Liver (tissue), 9 donors: ENCODE results near the gene FAM120B. TPM values are rescaled to one million over a fixed set of nuclear protein-coding genes. Genes with fewer than 3 reads are reported as not detected.

Experiments
- DNase-seq: peaks from one replicate; pipeline ENCODE4 v3.0.0-alpha.2; 2017; ENCODE audit warnings: low spot score
- H3K27ac ChIP-seq, 2 donors: one replicate each; pipeline ENCODE4 v1.7.0; 2013; ENCODE audit warnings: inconsistent platforms in 2 of 2, low read length in 2 of 2, control low read depth in 1 of 2, low read depth in 1 of 2, mild to moderate bottlenecking in 1 of 2
- H3K27me3 ChIP-seq, 4 donors: one replicate each; pipeline versions ENCODE4 v1.6.1 to v1.7.0; 2013; ENCODE audit warnings: low read length in 3 of 4, inconsistent platforms in 1 of 4, mild to moderate bottlenecking in 1 of 4, moderate library complexity in 1 of 4; ENCODE audit not compliant: control insufficient read depth in 4 of 4, insufficient read depth in 4 of 4
- H3K36me3 ChIP-seq, 4 donors: one replicate each; pipeline versions ENCODE4 v1.6.1 to v1.7.0; 2013; ENCODE audit warnings: low read length in 3 of 4, mild to moderate bottlenecking in 3 of 4, low read depth in 1 of 4, moderate library complexity in 1 of 4; ENCODE audit not compliant: control insufficient read depth in 4 of 4, insufficient read depth in 3 of 4
- H3K4me1 ChIP-seq, 4 donors: one replicate each; pipeline versions ENCODE4 v1.6.1 to v1.7.0; 2013; ENCODE audit warnings: low read length in 3 of 4, mild to moderate bottlenecking in 3 of 4, moderate library complexity in 1 of 4; ENCODE audit not compliant: control insufficient read depth in 4 of 4, insufficient read depth in 4 of 4
- H3K4me3 ChIP-seq, 3 donors: one replicate each; pipeline versions ENCODE4 v1.6.1 to v1.7.0; 2013; ENCODE audit warnings: low read length in 3 of 3, control low read depth in 1 of 3, low read depth in 1 of 3, mild to moderate bottlenecking in 1 of 3
- H3K9ac ChIP-seq, 2 donors: one replicate each; pipeline ENCODE4 v1.7.0; 2013; ENCODE audit warnings: low read length in 2 of 2, mild to moderate bottlenecking in 2 of 2, moderate library complexity in 2 of 2, control low read depth in 1 of 2, low read depth in 1 of 2
- H3K9me3 ChIP-seq, 4 donors: one replicate each; pipeline versions ENCODE4 v1.6.1 to v1.7.0; 2013; ENCODE audit warnings: low read length in 3 of 4; ENCODE audit not compliant: control insufficient read depth in 4 of 4
- ATF3 ChIP-seq: IDR thresholded peaks from 2 replicates; pipeline ENCODE4 v1.6.1; 2016; ENCODE audit warnings: antibody characterized with exemption
- CTCF ChIP-seq: fragments of 150-350 bp; IDR thresholded peaks from 2 replicates; pipeline ENCODE4 v1.5.1; 2017; ENCODE audit warnings: improper control_type of control experiment, low read depth, low read length; ENCODE audit not compliant: missing input control
- EGR1 ChIP-seq, 2 donors: IDR thresholded peaks; 2 replicates each; pipeline ENCODE4 v1.6.1; 2016 to 2018; ENCODE audit warnings: antibody characterized with exemption in 2 of 2, low read depth in 2 of 2
- FOXA1 ChIP-seq: IDR thresholded peaks from 2 replicates; pipeline ENCODE4 v1.6.1; 2016; ENCODE audit warnings: antibody characterized with exemption
- GABPA ChIP-seq, 2 donors: IDR thresholded peaks in 1 of 2; conservative IDR thresholded peaks in 1 of 2; 2 replicates each; pipeline ENCODE4 v1.6.1; 2016; ENCODE audit warnings: antibody characterized with exemption in 2 of 2, mild to moderate bottlenecking in 1 of 2, moderate library complexity in 1 of 2
- HNF4A ChIP-seq, 2 donors: conservative IDR thresholded peaks; 2 replicates each; pipeline ENCODE4 v1.6.1; 2016; ENCODE audit warnings: antibody characterized with exemption in 2 of 2, mild to moderate bottlenecking in 2 of 2
- HNF4G ChIP-seq: IDR thresholded peaks from 2 replicates; pipeline ENCODE4 v1.6.1; 2016; ENCODE audit warnings: antibody characterized with exemption
- MAX ChIP-seq: IDR thresholded peaks from 2 replicates; pipeline ENCODE4 v1.6.1; 2016; ENCODE audit warnings: antibody characterized with exemption
- NR2F2 ChIP-seq: IDR thresholded peaks from 2 replicates; pipeline ENCODE4 v1.6.1; 2016; ENCODE audit warnings: antibody characterized with exemption
- RAD21 ChIP-seq, 2 donors: IDR thresholded peaks; 2 replicates each; pipeline ENCODE4 v1.6.1; 2016; ENCODE audit warnings: antibody characterized with exemption in 2 of 2, mild to moderate bottlenecking in 2 of 2
- REST ChIP-seq: IDR thresholded peaks from 2 replicates; pipeline ENCODE4 v1.6.1; 2016; ENCODE audit warnings: antibody characterized with exemption, mild to moderate bottlenecking
- RXRA ChIP-seq, 2 donors: IDR thresholded peaks; 2 replicates each; pipeline ENCODE4 v1.6.1; 2017 to 2018; ENCODE audit warnings: antibody characterized with exemption in 2 of 2, mild to moderate bottlenecking in 1 of 2
- TAF1 ChIP-seq: conservative IDR thresholded peaks from 2 replicates; pipeline ENCODE4 v1.6.1; 2016; ENCODE audit warnings: antibody characterized with exemption, mild to moderate bottlenecking
- YY1 ChIP-seq: IDR thresholded peaks from 2 replicates; pipeline ENCODE4 v1.6.1; 2016; ENCODE audit warnings: antibody characterized with exemption, mild to moderate bottlenecking
- whole genome bisulfite sequencing: extraction: QIAGEN DNeasy Blood & Tissue Kit; methylation state at CpG from one replicate; pipeline ENCODE4 v1.1.7; 2013; 5-methylcytosine and 5-hydroxymethylcytosine counted together
- polyA plus RNA-seq, 2 donors: library from polyadenylated mRNA; stranded (reverse) in 1 of 2; unstranded in 1 of 2; fragments of 200-250 nt in 1 of 2; fragments of >200 nt in 1 of 2; fragmentation: Nextera tagmentation in 1 of 2; extraction: Ambion mirVana in 1 of 2; gene quantifications; one replicate each; pipeline versions ENCODE4 v1.2.1 to v1.2.3, GENCODE V29; 2013 to 2015
- total RNA-seq, 2 donors: library from RNA; depleted of rRNA; stranded (reverse); fragments of >200 nt; gene quantifications; one replicate each; pipeline ENCODE4 v1.2.3, GENCODE V29; 2014
- TF ChIP-seq, protein P1 (sequence below): IDR thresholded peaks from 2 replicates; pipeline ENCODE4 v1.6.1; 2016; ENCODE audit warnings: antibody characterized with exemption
- donor health status: healthy.
- donor health status: healthy.
- donor health status: healthy.
- donor health status: healthy.
- donor health status: healthy.

Gene FAM120B
- total and polyA plus RNA-seq, 4 donors: 6.0 to 11.1 (median 9.1) TPM

GRCh38 chr6:170284126-170284773 is 22.3 kb upstream of the FAM120B start:
- Histone ChIP-seq H3K9ac (no peak overlapping the region), H3K27ac (no peak overlapping the region), H3K4me1 (peaks cover 3 to 24% (median 8%) of the 10 kb centered on the region in 4 donors), H3K36me3 (peaks cover 0 to 3% (median 0%) of the 10 kb centered on the region in 4 donors), H3K27me3 (peaks cover 0 to 12% (median 3%) of the 10 kb centered on the region in 4 donors), H3K9me3 (no peaks in the 10 kb centered on the region), H3K4me3 (no peak overlapping the region)
- no peak for DNase-seq
- WGBS: 89% methylated on average over 15 of the region's 15 CpGs
- no peak for TF ChIP-seq MAX
- TF ChIP-seq, protein P1, sequence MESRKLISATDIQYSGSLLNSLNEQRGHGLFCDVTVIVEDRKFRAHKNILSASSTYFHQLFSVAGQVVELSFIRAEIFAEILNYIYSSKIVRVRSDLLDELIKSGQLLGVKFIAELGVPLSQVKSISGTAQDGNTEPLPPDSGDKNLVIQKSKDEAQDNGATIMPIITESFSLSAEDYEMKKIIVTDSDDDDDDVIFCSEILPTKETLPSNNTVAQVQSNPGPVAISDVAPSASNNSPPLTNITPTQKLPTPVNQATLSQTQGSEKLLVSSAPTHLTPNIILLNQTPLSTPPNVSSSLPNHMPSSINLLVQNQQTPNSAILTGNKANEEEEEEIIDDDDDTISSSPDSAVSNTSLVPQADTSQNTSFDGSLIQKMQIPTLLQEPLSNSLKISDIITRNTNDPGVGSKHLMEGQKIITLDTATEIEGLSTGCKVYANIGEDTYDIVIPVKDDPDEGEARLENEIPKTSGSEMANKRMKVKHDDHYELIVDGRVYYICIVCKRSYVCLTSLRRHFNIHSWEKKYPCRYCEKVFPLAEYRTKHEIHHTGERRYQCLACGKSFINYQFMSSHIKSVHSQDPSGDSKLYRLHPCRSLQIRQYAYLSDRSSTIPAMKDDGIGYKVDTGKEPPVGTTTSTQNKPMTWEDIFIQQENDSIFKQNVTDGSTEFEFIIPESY: no peak
- no peak for TF ChIP-seq NR2F2

GRCh38 chr6:170284866-170285469 is 21.6 kb upstream of the FAM120B start:
- Histone ChIP-seq H3K9me3 (no peaks in the 10 kb centered on the region), H3K9ac (no peak overlapping the region), H3K4me3 (no peak overlapping the region), H3K27me3 (peaks cover 0 to 12% (median 3%) of the 10 kb centered on the region in 4 donors), H3K4me1 (peaks cover 5 to 29% (median 13%) of the 10 kb centered on the region in 4 donors), H3K36me3 (peaks cover 0 to 3% (median 0%) of the 10 kb centered on the region in 4 donors), H3K27ac (no peak overlapping the region)
- TF ChIP-seq RAD21 (IDR thresholded peaks at IDR 0.05): no peak
- no peak for TF ChIP-seq NR2F2
- TF ChIP-seq MAX: no peak
- TF ChIP-seq EGR1 (IDR thresholded peaks at IDR 0.05; ENCODE audit: low read depth in 2 of 2): no peak
- TF ChIP-seq HNF4G: no peak
- TF ChIP-seq HNF4A (conservative IDR thresholded peaks at IDR 0.05): no peak
- no peak for TF ChIP-seq FOXA1
- no peak for TF ChIP-seq TAF1
- no peak for TF ChIP-seq ATF3
- TF ChIP-seq YY1: no peak
- no peak for TF ChIP-seq REST
- TF ChIP-seq CTCF: no peak
- TF ChIP-seq RXRA (IDR thresholded peaks at IDR 0.05): no peak
- no peak for TF ChIP-seq GABPA (IDR thresholded peaks at IDR 0.05 in 1 of 2, conservative IDR thresholded peaks at IDR 0.05 in 1 of 2)
- no peak for DNase-seq
- WGBS: 86% methylated on average over 24 of the region's 24 CpGs
